ENCODE results near the gene WARS2.
A peak's percentile ranks its signal among the peaks of the same experiment; 100 is the strongest.

WARS2 gene

DNA sequence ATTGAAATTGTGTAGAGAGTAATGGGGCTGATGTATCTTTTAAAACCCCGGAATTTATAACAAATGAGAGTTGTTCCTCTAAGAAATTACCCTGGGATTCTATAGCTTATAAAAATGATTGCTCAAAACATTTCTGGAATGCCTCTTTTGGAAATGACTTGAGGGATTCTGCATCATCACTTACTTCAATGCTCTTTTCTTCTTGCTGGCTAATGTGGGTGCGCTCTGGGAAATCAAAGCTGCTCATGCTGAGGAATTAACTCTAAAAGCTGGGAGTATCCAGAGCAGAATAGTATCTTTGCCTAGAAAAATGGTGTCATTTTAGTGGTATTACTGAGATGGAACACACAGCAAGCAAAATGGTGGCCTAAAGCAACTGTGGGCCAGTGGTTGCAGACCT lies 129.3 kb downstream of the WARS2 start:
- in situ Hi-C loops (cut with MboI; ENCODE audit: low sequenced_read_pairs, unreplicated experiment) = loop anchor here (25.0 kb wide), 1 partner anchor 849 kb away; no protein-coding TSS in a partner anchor
- DNase-seq (ENCODE audit: low spot score) = no peak
- TF ChIP-seq, protein P1, sequence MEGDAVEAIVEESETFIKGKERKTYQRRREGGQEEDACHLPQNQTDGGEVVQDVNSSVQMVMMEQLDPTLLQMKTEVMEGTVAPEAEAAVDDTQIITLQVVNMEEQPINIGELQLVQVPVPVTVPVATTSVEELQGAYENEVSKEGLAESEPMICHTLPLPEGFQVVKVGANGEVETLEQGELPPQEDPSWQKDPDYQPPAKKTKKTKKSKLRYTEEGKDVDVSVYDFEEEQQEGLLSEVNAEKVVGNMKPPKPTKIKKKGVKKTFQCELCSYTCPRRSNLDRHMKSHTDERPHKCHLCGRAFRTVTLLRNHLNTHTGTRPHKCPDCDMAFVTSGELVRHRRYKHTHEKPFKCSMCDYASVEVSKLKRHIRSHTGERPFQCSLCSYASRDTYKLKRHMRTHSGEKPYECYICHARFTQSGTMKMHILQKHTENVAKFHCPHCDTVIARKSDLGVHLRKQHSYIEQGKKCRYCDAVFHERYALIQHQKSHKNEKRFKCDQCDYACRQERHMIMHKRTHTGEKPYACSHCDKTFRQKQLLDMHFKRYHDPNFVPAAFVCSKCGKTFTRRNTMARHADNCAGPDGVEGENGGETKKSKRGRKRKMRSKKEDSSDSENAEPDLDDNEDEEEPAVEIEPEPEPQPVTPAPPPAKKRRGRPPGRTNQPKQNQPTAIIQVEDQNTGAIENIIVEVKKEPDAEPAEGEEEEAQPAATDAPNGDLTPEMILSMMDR (IDR thresholded peaks at IDR 0.05; ENCODE audit: borderline replicate concordance, control extremely low read depth, extremely low read depth, insufficient read depth, missing control alignments) = no peak

DNA sequence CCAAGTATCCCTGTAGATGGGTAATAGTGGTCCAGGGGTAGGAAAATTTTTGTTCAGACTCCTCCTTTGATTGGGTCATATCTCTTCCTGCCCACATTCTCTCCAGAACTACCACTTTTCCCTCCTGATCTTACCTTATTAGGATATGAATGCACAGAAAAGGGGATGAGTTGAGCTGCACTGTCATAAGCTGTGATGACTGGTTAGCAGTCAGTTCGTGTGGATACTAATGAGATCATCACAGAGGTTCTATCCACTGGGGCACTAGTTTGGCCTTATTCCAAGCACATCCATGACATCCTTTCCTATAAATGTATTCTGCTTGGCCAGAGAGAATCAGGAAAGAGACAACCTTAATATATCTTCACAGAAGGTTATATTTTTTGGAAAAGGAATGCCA lies 130.3 kb downstream of the WARS2 start:
- in situ Hi-C loops (cut with MboI; ENCODE audit: low sequenced_read_pairs, unreplicated experiment) = loop anchor here (25.0 kb wide), 1 partner anchor 848 kb away; no protein-coding TSS in a partner anchor
- DNase-seq (ENCODE audit: low spot score) = no peak
- TF ChIP-seq, protein P1 (IDR thresholded peaks at IDR 0.05; ENCODE audit: borderline replicate concordance, control extremely low read depth, extremely low read depth, insufficient read depth, missing control alignments) = no peak

DNA sequence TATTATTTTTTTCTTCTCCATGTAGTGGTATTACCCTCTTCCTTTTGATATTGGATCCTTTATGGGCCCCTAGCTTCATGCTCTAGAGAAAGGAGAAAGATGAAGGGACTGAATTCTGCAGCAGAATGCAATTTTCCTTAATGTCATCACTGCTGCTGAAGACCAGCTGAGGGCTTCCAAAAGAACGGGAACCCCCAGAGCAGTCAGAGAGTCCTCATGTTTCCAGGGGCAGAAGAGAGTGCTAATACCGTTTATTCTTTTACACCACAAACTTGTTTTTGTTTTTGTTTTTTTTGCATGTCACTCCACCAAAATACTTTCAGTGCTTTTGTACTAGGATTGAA lies 131.2 kb downstream of the WARS2 start:
- no peak for DNase-seq (ENCODE audit: low spot score)
- TF ChIP-seq, protein P1 (IDR thresholded peaks at IDR 0.05; ENCODE audit: borderline replicate concordance, control extremely low read depth, extremely low read depth, insufficient read depth, missing control alignments) = no peak
- in situ Hi-C loops (cut with MboI; ENCODE audit: low sequenced_read_pairs, unreplicated experiment) = loop anchor here (25.0 kb wide), 1 partner anchor 847 kb away; no protein-coding TSS in a partner anchor

DNA sequence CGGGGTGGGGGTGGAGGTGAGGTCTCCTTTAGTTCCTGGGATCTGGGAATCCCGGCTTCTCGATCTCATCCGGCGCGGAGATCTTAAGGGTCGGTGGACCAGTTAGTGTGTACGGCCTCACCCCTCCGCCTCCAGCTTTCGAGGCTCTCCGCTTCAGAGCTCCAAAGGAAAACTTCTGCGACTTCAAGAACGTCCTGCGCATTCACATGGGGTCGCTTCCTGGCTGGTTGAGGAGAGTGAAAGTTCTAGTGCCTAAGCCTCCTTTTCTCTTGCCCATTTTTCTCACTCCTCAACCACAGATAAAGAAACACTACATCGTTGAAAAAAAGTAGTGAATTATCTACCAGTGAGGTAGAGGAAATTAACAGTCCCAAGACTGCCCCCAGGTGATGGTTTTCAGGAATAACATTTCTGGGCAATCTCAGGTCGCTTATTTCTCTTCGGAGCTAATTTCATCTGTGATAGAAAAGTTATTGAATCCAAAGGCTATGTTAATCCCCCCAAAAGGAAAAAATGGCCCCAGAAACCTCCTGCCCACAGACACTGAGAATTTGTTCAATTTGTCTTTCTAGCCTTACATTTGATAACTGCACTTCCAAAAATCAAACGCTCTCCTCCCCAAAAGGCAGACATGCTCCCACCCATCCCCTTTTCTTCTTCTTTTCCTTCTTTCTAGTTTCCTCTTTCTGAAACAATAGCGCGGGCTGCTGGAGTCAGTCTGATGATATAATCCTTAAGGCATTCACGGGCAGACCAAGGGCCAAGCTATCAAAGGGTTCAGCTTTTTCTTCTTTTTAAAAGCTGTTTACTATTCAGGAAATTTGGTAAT lies 131.8 kb downstream of the WARS2 start:
- TF ChIP-seq, protein P1 (IDR thresholded peaks at IDR 0.05; ENCODE audit: borderline replicate concordance, control extremely low read depth, extremely low read depth, insufficient read depth, missing control alignments) = peak; percentile 21
- in situ Hi-C loops (cut with MboI; ENCODE audit: low sequenced_read_pairs, unreplicated experiment) = loop anchor here (25.0 kb wide), 1 partner anchor 846 kb away; no protein-coding TSS in a partner anchor
- peak; percentile 71 for DNase-seq (ENCODE audit: low spot score)

DNA sequence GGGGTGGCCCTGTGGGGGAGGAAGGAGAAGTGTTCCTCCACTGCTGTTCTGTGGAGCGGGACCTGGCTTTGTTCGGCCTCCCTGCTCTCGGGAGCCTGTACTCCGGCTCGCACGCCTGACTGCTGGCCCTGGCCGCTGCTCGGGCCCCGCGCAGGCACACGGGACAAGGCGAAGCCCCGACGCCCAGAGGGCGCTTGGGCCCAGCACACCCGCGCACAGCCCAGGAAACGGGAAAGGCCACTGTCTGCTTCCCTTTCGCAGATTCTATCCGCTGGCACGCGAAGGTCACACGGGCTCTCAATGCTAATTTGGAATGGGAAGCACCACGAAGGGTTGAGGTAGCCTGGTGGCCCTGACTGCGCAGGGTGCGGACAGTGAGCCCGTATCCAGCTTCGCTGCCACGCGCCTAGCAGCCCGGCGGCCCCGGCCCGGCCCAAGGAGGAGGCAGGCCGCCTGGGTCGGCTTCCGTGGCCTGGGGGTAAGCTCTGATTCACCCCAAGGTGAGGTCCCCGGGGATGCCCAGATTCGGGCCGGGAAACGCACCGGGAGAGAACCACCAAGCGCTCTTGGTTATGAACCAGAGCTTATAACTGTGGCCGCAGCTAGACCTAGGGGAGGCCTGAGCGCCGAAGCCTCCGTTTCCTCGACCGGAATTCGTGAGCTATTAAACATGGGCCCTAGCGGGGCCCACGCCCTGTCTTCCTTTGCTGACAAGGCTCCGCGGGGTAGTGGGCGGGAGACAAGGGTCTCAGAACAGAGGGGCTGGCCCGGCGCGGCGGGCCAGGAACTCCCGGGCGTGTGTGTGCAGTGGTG lies 132.6 kb downstream of the WARS2 start:
- in situ Hi-C loops (cut with MboI; ENCODE audit: low sequenced_read_pairs, unreplicated experiment) = loop anchor here (25.0 kb wide), 1 partner anchor 846 kb away; no protein-coding TSS in a partner anchor
- no peak for DNase-seq (ENCODE audit: low spot score)
- TF ChIP-seq, protein P1 (IDR thresholded peaks at IDR 0.05; ENCODE audit: borderline replicate concordance, control extremely low read depth, extremely low read depth, insufficient read depth, missing control alignments) = no peak

DNA sequence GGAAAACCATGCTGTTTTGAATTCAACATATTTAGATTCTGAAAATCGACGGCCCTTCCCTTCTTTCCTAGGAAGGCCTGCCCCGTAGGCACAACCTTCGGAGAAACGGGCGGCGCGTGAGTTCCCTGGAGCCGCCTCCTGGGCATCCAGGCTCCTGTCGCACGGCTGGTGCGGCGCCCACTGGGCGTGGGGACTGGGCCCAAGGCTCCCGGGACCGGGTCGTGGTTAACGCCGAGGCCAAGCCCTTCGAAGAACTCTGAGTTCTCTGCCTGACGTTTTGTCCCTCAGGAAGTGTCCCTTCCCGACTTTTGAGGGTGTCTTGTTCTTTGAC lies 133.1 kb downstream of the WARS2 start:
- in situ Hi-C loops (cut with MboI; ENCODE audit: low sequenced_read_pairs, unreplicated experiment) = loop anchor here (25.0 kb wide), 1 partner anchor 845 kb away; no protein-coding TSS in a partner anchor
- TF ChIP-seq, protein P1 (IDR thresholded peaks at IDR 0.05; ENCODE audit: borderline replicate concordance, control extremely low read depth, extremely low read depth, insufficient read depth, missing control alignments) = no peak
- DNase-seq (ENCODE audit: low spot score) = no peak

Measured in GM13976 (cell line).